Transverse colon (tissue), 4 donors: ENCODE measurements around the gene OTOR.

Experiments
- CTCF ChIP-seq, 5 experiments: fragments of 200-600 bp in 3 of 5; fragments of 450-650 bp in 2 of 5; sonication (generic) in 3 of 5; IDR thresholded peaks; 1 replicate in 2 of 5; 2 replicates in 3 of 5; pipeline ENCODE4 v1.5.1; 2016 to 2017; ENCODE audit warnings: antibody characterized with exemption in 5 of 5, inconsistent platforms in 3 of 5, mild to moderate bottlenecking in 2 of 5, moderate library complexity in 1 of 5
- POLR2A ChIP-seq: fragments of 450-650 bp; IDR thresholded peaks from one replicate; pipeline ENCODE4 v1.6.1; 2016; ENCODE audit warnings: antibody characterized with exemption, mild to moderate bottlenecking, moderate library complexity
- POLR2AphosphoS5 ChIP-seq, 3 donors: sonication (generic); formaldehyde crosslinking; IDR thresholded peaks; one replicate each; pipeline ENCODE4 v1.6.1; 2016; ENCODE audit warnings: antibody characterized with exemption in 3 of 3

GRCh38 chr20:16714751-16715150, 33.4 kb upstream of the OTOR start:
- TF ChIP-seq CTCF (IDR thresholded peaks at IDR 0.05) (no peak), POLR2AphosphoS5 (IDR thresholded peaks at IDR 0.05) (no peak), POLR2A (no peak)
